ENCODE data around the gene UPP1.
"Not testable (repeated sequence)": the region's sequence is repeated elsewhere in the genome, so short reads cannot be mapped to it uniquely, and the experiment has no call there.

UPP1 gene

GRCh38 chr7:48112401-48113165 lies 23.5 kb downstream of the UPP1 start:
- DNase-seq = no peak

GRCh38 chr7:48113275-48113674 lies 24.2 kb downstream of the UPP1 start:
- no peak for DNase-seq

- DNase-seq = no peak
These were observed 25.1 kb downstream of the UPP1 start for GRCh38 chr7:48114115-48114514.

GRCh38 chr7:48114589-48114988 lies 25.5 kb downstream of the UPP1 start:
- DNase-seq = no peak

- no peak for DNase-seq
These were observed 27.0 kb downstream of the UPP1 start for GRCh38 chr7:48116043-48116442.

- DNase-seq = no peak
These were observed 29.0 kb downstream of the UPP1 start for GRCh38 chr7:48118041-48118440.

- not testable (repeated sequence) for DNase-seq
These were observed 31.5 kb downstream of the UPP1 start for GRCh38 chr7:48120536-48120935.

- no peak for DNase-seq
These were observed 37.0 kb downstream of the UPP1 start for GRCh38 chr7:48126037-48126436.

GRCh38 chr7:48130658-48131108 lies 41.6 kb downstream of the UPP1 start:
- DNase-seq = no peak

GRCh38 chr7:48132792-48133191 lies 43.7 kb downstream of the UPP1 start:
- DNase-seq = no peak

- DNase-seq = no peak
These were observed 50.4 kb downstream of the UPP1 start for GRCh38 chr7:48139459-48139858.

- no peak for DNase-seq
These were observed 51.1 kb downstream of the UPP1 start for GRCh38 chr7:48140001-48140681.

- no peak for DNase-seq
These were observed 52.5 kb downstream of the UPP1 start for GRCh38 chr7:48141521-48141920.

- no peak for DNase-seq
These were observed 55.3 kb downstream of the UPP1 start for GRCh38 chr7:48144291-48144768.

- no peak for DNase-seq
These were observed 58.1 kb downstream of the UPP1 start for GRCh38 chr7:48147078-48147591.

- not testable (repeated sequence) for DNase-seq
These were observed 58.6 kb downstream of the UPP1 start for GRCh38 chr7:48147690-48148089.

- no peak for DNase-seq
These were observed 59.2 kb downstream of the UPP1 start for GRCh38 chr7:48148311-48148710.

- no peak for DNase-seq
These were observed 60.0 kb downstream of the UPP1 start for GRCh38 chr7:48149058-48149457.

GRCh38 chr7:48150086-48150485 lies 61.0 kb downstream of the UPP1 start:
- no peak for DNase-seq

- no peak for DNase-seq
These were observed 65.8 kb downstream of the UPP1 start for GRCh38 chr7:48154792-48155413.

Data from right hindlimb (tissue), 1 donor.